GM23338 (cell line): ENCODE data around the gene MIOS. TPM values are rescaled to one million over a fixed set of nuclear protein-coding genes. Genes with fewer than 3 reads are reported as not detected.

Experiments used
- ATAC-seq: fragments of 200-7000 bp; cut with Tn5 transposase; 3 replicates; pipeline ENCODE4 v1.9.1; 2020
- DNase-seq: peaks from one replicate; pipeline ENCODE4 v3.0.0-alpha.2; 2015; ENCODE audit warnings: low spot score
- H2AFZ ChIP-seq: fragments of 200-600 bp; sonication (generic); 2 replicates; pipeline ENCODE4 v1.8.0; 2016; ENCODE audit warnings: antibody characterized with exemption, mild to moderate bottlenecking, moderate library complexity
- H3F3A ChIP-seq: fragments of 200-600 bp; sonication (generic); replicated peaks from 2 replicates; pipeline ENCODE4 v1.8.0; 2017; ENCODE audit warnings: antibody characterized with exemption, mixed run types, low read depth
- H3K27ac ChIP-seq: fragments of 200-600 bp; sonication (generic); 2 replicates; pipeline ENCODE4 v1.6.1; 2016; ENCODE audit warnings: low read depth
- H3K27me3 ChIP-seq: fragments of 200-600 bp; sonication (generic); 2 replicates; pipeline ENCODE4 v1.8.0; 2016; ENCODE audit warnings: mild to moderate bottlenecking, mixed run types, moderate library complexity; ENCODE audit not compliant: insufficient read depth
- H3K36me3 ChIP-seq: fragments of 200-600 bp; sonication (generic); 2 replicates; pipeline ENCODE4 v1.8.0; 2016; ENCODE audit warnings: mild to moderate bottlenecking; ENCODE audit not compliant: insufficient read depth
- H3K4me1 ChIP-seq: fragments of 200-600 bp; sonication (generic); 2 replicates; pipeline ENCODE4 v1.8.0; 2016; ENCODE audit warnings: mild to moderate bottlenecking, moderate library complexity; ENCODE audit not compliant: insufficient read depth
- H3K4me2 ChIP-seq: fragments of 200-600 bp; sonication (generic); 2 replicates; pipeline ENCODE4 v1.7.1; 2017; ENCODE audit warnings: mixed run types
- H3K4me3 ChIP-seq: fragments of 200-600 bp; sonication (generic); 2 replicates; pipeline ENCODE4 v1.6.1; 2016; ENCODE audit warnings: mixed run types
- H3K79me2 ChIP-seq: fragments of 200-600 bp; sonication (generic); replicated peaks from 2 replicates; pipeline ENCODE4 v1.8.0; 2017; ENCODE audit warnings: mild to moderate bottlenecking; ENCODE audit not compliant: insufficient read depth
- H3K9me2 ChIP-seq: fragments of 200-600 bp; sonication (generic); 2 replicates; pipeline ENCODE4 v1.8.0; 2017; ENCODE audit not compliant: insufficient read depth
- H4K20me1 ChIP-seq: fragments of 200-600 bp; sonication (generic); replicated peaks from 2 replicates; pipeline ENCODE4 v1.8.0; 2017; ENCODE audit warnings: mild to moderate bottlenecking; ENCODE audit not compliant: insufficient read depth
- H3K27ac Mint-ChIP-seq: 2 replicates; pipeline ENCODE4 v1.8.0; 2020; ENCODE audit warnings: inconsistent platforms, mild to moderate bottlenecking, moderate library complexity, mixed read lengths
- H3K27me3 Mint-ChIP-seq: 3 replicates; pipeline ENCODE4 v1.8.0; 2022; ENCODE audit warnings: low read depth, mild to moderate bottlenecking, moderate library complexity, mixed read lengths, inconsistent platforms; ENCODE audit not compliant: insufficient read depth, poor library complexity
- H3K36me3 Mint-ChIP-seq: 3 replicates; pipeline ENCODE4 v1.8.0; 2021; ENCODE audit warnings: low read depth, mild to moderate bottlenecking, inconsistent platforms, moderate library complexity, mixed read lengths
- H3K4me1 Mint-ChIP-seq: 3 replicates; pipeline ENCODE4 v1.8.0; 2020; ENCODE audit warnings: mild to moderate bottlenecking, inconsistent platforms, mixed read lengths
- H3K4me3 Mint-ChIP-seq: 3 replicates; pipeline ENCODE4 v1.8.0; 2021; ENCODE audit warnings: moderate library complexity, mild to moderate bottlenecking, inconsistent platforms, mixed read lengths
- H3K9me3 Mint-ChIP-seq: 3 replicates; pipeline ENCODE4 v1.8.0; 2020; ENCODE audit warnings: moderate library complexity, mild to moderate bottlenecking, inconsistent platforms, mixed read lengths
- CREB1 ChIP-seq: fragments of 250-450 bp; sonication (Bioruptor Pico); IDR thresholded peaks from 2 replicates; pipeline ENCODE4 v1.5.0; 2020; ENCODE audit warnings: low read depth, mild to moderate bottlenecking, moderate library complexity
- CTCF ChIP-seq, 2 experiments: fragments of 200-600 bp in 1 of 2; sonication (generic) in 1 of 2; conservative IDR thresholded peaks; 2 replicates each; pipeline versions ENCODE4 v1.5.1 to v1.6.1; 2016 to 2017; ENCODE audit warnings: antibody characterized with exemption in 2 of 2, low read depth in 2 of 2, mild to moderate bottlenecking in 2 of 2, moderate library complexity in 1 of 2
- EZH2 ChIP-seq: fragments of 200-600 bp; sonication (generic); IDR thresholded peaks from one replicate; pipeline ENCODE4 v1.8.0; 2017; ENCODE audit warnings: antibody characterized with exemption, mild to moderate bottlenecking, low read depth; ENCODE audit not compliant: unreplicated experiment
- JUNB ChIP-seq: IDR thresholded peaks from one replicate; pipeline ENCODE4 v1.6.1; 2016; ENCODE audit warnings: antibody characterized with exemption; ENCODE audit not compliant: unreplicated experiment
- NANOG ChIP-seq: IDR thresholded peaks from 2 replicates; pipeline ENCODE4 v1.6.1; 2016; ENCODE audit warnings: antibody characterized with exemption, borderline replicate concordance
- STAT1 ChIP-seq: IDR thresholded peaks from one replicate; pipeline ENCODE4 v1.6.1; 2016; ENCODE audit warnings: antibody characterized with exemption; ENCODE audit not compliant: unreplicated experiment
- ZNF114 ChIP-seq: fragments of 250-450 bp; sonication (Bioruptor Pico); IDR thresholded peaks from 2 replicates; pipeline ENCODE4 v1.5.0; 2020; ENCODE audit warnings: mild to moderate bottlenecking, moderate library complexity
- ZNF331 ChIP-seq: fragments of 250-450 bp; sonication (Bioruptor Pico); IDR thresholded peaks from 2 replicates; pipeline ENCODE4 v1.5.0; 2020; ENCODE audit warnings: low read depth, mild to moderate bottlenecking, moderate library complexity
- ZNF462 ChIP-seq: fragments of 250-450 bp; sonication (Bioruptor Pico); IDR thresholded peaks from 2 replicates; pipeline ENCODE4 v1.5.0; 2020; ENCODE audit warnings: mild to moderate bottlenecking, moderate library complexity
- polyA plus RNA-seq: library from polyadenylated mRNA; unstranded; fragments of >200 nt; fragmentation: Nextera tagmentation; extraction: Ambion mirVana; gene quantifications from 2 replicates; pipeline ENCODE4 v1.2.1, GENCODE V29; 2016
- total RNA-seq: library from RNA; depleted of rRNA; stranded (reverse); fragments of >200 nt; shearing (Covaris generic); gene quantifications from 2 replicates; pipeline ENCODE4 v1.2.3, GENCODE V29; 2014

The MIOS gene
- total and polyA plus RNA-seq, 2 experiments from 2014 or later, result 13.1 to 85.7 TPM

GRCh38 chr7:7562736-7563135, 3.9 kb upstream of the MIOS start:
- Mint-ChIP-seq H3K9me3 (peaks cover 6% of the 10 kb centered on the region; the same call in 1 of the 3 replicates), H3K4me3 (no peak overlapping the region), H3K36me3 (peaks cover 16% of the 10 kb centered on the region; the same call in 2 of the 3 replicates), H3K27ac (no peak overlapping the region), H3K4me1 (no peaks in the 10 kb centered on the region), H3K27me3 (no peaks in the 10 kb centered on the region)
- no peak for DNase-seq
- Histone ChIP-seq H3K9me2 (peaks cover 8% of the 10 kb centered on the region; the same call in 1 of the 2 replicates), H3F3A (peaks cover 4% of the 10 kb centered on the region; the same call in 1 of the 2 replicates), H3K4me1 (peaks cover 8% of the 10 kb centered on the region), H3K4me2 (no peak overlapping the region), H3K79me2 (peaks cover 4% of the 10 kb centered on the region), H3K4me3 (no peak overlapping the region), H2AFZ (no peak overlapping the region), H3K27me3 (no peaks in the 10 kb centered on the region), H3K36me3 (no peaks in the 10 kb centered on the region), H3K27ac (no peak overlapping the region), H4K20me1 (no peaks in the 10 kb centered on the region)
- ATAC-seq, result no peak
- TF ChIP-seq STAT1 (no peak), ZNF331 (CRISPR knock-in tag) (no peak), ZNF114 (CRISPR knock-in tag) (no peak), NANOG (no peak), CREB1 (CRISPR knock-in tag) (no peak), EZH2 (no peak), CTCF (conservative IDR thresholded peaks at IDR 0.05; ENCODE audit: low read depth in 2 of 2) (no peak), JUNB (no peak)

GRCh38 chr7:7563269-7563668, 3.4 kb upstream of the MIOS start:
- H3K27ac Mint-ChIP-seq, result no peak overlapping the region
- TF ChIP-seq STAT1, result no peak
- no peak for TF ChIP-seq ZNF114 (CRISPR knock-in tag)
- TF ChIP-seq NANOG, result no peak
- TF ChIP-seq ZNF331 (CRISPR knock-in tag), result no peak
- no peak for TF ChIP-seq ZNF462 (CRISPR knock-in tag)
- no peak for TF ChIP-seq JUNB
- H3K79me2 ChIP-seq, result peaks cover 9% of the 10 kb centered on the region
- no peak overlapping the region for H3K4me3 Mint-ChIP-seq
- H3K4me2 ChIP-seq, result no peak overlapping the region
- no peak overlapping the region for H3K27ac ChIP-seq
- no peak overlapping the region for H2AFZ ChIP-seq
- no peaks in the 10 kb centered on the region for H3K36me3 ChIP-seq
- ATAC-seq (no peak), DNase-seq (no peak)
- peaks cover 5% of the 10 kb centered on the region; the same call in 2 of the 3 replicates for H3K4me1 Mint-ChIP-seq
- peaks cover 8% of the 10 kb centered on the region; the same call in 1 of the 2 replicates for H3K9me2 ChIP-seq
- H3F3A ChIP-seq, result peaks cover 4% of the 10 kb centered on the region; the same call in 1 of the 2 replicates
- H4K20me1 ChIP-seq, result no peaks in the 10 kb centered on the region
- H3K27me3 Mint-ChIP-seq, result no peaks in the 10 kb centered on the region
- peaks cover 3% of the 10 kb centered on the region; the same call in 1 of the 3 replicates for H3K9me3 Mint-ChIP-seq
- no peaks in the 10 kb centered on the region for H3K27me3 ChIP-seq
- H3K4me1 ChIP-seq, result peaks cover 12% of the 10 kb centered on the region
- no peak overlapping the region for H3K4me3 ChIP-seq
- H3K36me3 Mint-ChIP-seq, result peaks cover 11% of the 10 kb centered on the region; the same call in 2 of the 3 replicates
